ENCODE results near the gene NCMAP. TPM values are rescaled to one million over a fixed set of nuclear protein-coding genes. Genes with fewer than 3 reads are reported as not detected.

NCMAP gene
- polyA plus RNA-seq, 3 donors: 0.47 to 0.79 (median 0.59) TPM

DNA sequence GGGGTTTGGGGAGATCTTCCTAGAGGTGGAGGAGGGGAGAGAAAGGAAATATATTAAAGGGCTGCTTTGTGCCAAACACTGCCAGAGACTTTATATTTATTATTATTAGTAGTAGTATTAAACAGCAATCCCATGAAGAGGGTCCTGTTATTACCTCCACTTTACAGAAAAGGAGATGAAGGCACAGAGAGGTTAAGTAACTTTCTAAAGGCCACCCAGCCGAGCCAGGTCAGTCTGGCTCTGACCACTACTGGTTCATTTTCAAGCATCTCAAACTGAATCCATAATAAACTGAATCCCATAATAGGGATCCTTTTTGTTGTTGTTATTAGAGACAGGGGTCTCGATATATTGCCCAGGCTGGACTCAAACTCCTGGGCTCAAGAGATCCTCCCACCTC lies 12.6 kb downstream of the NCMAP start:
- no peak for DNase-seq

DNA sequence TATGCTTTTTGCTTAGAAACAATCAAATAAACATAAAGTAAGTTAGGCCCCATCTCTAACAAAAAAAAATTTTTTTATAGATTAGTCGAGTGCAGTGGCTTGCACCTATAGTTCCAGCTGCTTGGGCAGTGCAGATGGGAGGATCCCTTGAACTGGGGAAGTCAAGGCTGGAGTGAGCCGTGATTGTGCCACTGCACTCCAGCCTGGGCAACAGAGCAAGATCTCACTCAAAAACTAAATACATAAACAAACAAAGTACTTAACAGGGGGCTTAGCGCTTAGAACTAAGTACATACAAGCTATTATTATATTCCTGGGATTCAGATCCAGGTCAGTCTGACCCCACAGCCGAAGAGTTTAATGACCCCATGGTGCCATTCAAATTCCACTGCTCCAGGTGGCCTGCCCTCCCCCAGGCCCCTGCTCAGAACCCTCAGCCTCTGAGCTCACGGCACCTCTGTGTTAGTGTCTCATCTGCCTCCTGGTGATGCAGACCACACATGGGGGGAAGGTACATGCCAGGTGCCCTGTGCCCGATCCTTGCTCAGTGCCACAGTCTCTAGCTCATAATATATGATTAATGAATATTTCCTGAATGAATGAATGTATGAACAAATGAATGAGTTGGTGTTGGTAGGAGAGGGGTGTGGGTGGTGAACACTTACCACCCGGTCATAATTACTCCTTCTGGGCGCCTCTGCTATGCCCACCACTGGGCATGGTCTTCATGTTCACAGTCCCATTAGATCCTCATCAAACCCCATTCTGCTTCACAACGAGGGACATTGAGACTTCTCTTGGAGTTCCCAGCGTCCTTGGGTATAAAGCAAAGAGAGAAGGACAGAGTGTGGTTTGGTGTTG lies 14.6 kb downstream of the NCMAP start:
- DNase-seq: no peak

DNA sequence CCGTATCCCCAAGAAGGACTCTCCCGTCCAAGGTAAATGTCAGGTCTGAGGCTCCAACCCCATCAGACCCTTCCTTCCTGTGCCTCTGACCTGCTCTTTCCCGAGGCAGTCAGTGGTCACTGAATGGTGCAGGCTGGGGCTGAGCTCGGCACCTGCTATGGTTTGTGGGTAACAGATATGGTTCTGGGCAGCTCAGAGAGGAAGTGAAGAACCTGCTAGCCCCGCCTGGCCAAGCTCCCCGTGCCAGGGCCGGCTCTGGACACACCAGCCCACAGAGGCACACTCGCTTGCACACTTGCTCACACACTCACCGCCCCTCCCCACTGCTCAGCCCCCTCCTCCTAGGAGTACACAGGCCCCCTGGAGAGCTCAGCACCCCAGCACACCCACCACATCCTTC lies 16.4 kb downstream of the NCMAP start:
- no peak for DNase-seq

DNA sequence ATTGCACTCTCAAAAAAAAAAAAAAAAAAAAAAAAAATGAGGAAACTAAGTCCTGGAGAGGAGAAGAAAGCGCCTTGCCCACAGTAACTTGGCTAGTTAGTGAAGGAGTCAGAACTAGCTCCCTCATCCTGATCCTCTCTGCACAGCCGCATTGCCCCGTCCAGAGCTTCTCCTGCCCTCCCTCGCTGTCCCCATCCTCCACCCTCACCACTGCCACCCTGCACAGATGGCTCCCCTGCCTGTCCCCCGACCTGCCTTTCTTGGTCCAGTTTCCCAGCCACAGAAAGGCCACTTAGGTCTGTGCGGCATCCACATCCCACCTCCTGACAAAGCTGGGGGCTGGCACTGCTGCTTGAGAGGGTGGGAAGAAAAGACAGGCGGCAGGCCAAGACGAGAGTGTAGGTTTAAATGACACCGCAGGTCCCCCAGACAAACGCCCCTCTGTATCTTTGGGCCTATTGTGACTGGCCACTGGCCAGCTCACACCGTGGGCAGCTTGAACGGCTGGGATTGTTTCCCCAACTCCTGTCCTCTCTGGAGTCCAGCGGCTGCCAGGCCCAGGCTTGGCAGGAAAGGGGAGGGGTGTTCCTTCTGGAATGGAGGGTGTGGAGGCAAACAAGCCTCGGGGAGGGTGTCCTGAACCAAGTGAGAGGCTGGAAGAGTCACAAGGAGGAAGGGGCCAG lies 20.2 kb downstream of the NCMAP start:
- DNase-seq: no peak

DNA sequence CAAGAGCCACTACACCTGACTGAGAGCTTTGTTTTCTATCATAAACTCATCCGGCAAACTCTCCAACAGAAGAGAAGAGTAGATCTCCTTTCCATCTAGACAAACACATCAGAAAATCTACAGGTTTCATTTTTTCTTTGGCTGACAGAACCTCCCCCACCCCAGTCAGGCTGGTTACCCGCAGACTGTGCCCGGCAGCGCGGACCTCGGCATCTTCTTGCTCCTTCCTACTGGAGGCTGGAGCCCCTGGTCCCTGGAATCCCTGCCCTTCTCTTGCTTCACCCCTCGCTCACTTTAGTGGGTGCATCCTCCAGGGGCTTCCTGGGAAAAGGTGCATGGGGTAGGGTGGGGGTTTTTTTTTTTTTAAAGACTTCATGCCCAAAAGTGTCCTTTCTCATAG lies 23.0 kb downstream of the NCMAP start:
- DNase-seq: no peak

DNA sequence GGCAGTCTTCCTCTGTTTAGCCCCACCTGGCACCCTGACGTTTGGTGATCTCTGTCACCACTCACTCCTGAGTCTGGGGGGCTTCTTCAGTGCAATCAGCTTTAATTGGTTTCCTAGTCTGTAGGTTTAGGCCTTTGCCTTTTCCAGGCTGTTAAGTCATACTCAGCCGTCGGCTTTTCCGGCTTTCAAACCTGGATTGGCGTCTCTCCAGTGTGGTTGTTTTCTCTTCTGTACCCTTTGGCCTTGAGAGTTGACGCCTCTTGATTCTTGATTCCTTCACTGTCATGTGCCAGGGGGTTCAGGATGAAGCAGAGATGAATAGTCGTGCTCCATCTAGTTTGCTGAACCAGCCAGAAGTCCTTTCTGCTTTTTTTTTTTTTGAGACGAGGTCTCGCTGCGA lies 24.9 kb downstream of the NCMAP start:
- DNase-seq: no peak

DNA sequence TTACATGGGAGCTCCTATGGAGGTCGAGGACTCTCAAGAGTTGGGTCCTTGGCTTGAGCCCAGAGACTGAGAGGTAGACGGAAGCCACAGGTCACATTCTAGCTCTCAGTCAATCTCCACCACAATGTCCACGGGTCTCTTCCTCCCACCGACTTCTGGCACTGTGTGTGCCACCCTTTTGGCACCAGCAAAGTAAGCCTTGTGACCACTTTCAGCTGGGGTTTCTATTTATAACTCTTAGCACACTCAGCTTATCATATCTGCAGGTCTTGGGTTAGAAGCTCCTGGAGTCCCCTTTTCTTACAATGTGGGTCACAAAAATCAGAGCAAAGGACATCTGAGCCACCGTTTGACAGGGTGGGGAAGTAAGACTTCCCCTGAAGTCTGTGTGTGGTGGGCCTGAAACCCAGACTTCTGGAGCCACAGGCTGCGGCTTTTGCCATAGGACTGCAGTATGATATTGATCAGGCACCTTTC lies 28.3 kb downstream of the NCMAP start:
- no peak for DNase-seq

DNA sequence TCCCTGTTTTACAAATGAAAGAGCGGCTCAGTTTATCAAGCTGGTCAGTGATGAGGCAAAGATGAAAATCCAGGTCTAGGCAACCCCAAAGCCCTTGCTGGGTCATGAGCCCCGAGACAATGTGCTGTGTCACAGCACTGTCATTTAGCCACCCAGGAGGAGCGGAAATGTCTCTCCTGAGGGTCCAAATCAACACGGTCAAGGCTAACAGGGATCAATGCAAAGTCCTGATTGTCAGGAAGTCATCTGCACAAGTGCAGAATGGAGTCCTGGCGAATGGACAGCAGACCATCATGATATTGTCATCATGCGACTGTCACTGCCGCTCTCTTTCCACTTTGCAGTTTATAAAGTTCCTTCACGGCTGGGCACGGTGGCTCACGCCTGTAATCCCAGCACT lies 30.2 kb downstream of the NCMAP start:
- no peak for DNase-seq

DNA sequence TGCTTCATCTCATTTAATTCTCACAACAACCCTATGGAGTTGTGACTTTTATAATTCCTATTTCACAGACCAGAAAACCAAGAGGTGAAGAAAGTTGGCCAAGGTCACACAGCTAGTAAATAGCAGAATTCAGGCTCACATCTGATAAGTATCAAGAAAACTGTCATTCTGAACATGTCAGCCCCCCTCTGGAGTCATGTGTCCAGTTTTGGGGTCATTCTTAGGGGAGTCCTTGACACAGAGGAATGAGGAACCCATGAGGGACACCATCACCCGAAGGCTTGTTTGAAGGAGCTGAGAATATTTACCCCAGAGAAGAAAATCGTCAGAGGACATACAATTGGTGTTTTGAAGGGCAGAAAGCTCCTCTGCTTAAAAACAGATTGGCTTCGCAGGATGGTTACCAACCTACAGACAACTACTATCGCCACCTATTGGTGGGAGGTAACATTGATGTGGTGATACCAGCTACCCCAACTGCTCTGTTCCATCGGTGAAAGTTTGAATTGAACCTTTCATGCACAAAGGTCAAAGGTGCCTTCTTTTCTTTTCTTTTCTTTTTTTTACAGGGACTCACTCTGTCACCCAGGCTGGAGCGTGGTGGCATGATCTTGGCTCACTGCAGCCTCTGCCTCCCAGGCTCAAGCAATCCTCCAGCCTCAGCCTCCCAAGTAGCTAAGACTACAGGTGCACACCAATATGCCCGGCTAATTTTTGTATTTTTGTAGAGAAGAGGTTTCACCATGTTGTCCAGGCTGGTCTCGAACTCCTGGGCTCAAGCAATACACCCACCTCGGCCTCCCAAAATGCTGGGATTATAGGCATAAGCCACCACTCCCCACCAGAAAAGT lies 31.3 kb downstream of the NCMAP start:
- peak; percentile 44 for DNase-seq

DNA sequence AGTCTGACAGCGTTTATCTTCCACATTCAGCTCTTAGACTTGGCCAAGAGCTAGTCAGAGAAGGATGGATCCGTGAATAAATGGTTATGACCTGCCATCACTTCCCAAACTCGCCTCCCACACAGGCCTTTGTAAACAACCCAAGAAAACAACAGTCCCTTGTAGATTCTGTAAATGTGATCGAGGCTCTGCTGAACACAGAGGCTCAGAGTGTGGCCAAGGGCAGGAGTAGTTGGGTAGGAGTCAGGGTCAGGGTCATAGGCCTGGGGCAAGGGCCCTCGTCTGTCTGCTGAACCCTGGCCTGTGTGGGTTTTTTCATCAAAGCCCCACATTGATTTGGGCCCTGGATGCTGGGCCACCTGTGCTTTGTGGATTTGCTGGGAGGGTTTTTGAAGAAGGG lies 32.7 kb downstream of the NCMAP start:
- no peak for DNase-seq

DNA sequence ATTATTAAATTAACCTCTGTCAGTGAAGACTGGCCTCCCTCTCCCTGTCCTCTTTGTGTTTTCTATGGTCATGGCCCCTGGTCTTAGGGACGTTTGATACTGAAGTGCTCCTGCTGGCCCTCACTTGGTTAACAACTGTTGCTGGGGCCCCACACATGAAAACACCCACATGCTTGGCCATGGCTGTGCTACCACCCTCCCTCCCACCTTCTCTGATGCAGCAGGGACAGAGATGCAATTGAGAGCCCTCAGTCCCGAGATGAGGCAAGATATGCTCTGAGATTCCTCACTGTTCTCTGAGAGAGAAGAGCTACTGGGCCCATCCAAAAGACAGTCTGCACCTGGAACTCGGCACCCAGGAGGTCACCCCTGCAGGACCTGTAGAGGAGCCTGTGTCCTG lies 33.3 kb downstream of the NCMAP start:
- DNase-seq: no peak

DNA sequence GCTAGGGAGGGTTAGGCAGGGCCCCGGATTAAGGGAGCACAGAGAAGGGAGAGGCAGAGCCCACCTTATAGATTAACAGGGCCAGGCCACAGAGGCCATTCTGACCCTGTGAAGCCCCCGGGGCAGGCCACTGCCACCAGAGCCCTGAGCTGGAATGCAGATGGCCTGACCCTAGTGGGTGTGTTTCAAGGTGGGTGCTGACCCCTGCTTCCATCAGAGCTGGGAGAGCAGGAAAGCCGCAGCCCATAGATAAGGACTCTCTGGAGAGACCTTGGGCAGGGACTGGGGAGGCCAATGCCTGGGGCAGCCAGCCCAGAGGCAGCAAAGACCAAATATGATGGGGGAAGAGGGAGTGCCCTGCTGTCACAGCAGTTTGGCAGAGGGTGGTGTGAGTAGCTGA lies 35.9 kb downstream of the NCMAP start:
- DNase-seq: no peak

DNA sequence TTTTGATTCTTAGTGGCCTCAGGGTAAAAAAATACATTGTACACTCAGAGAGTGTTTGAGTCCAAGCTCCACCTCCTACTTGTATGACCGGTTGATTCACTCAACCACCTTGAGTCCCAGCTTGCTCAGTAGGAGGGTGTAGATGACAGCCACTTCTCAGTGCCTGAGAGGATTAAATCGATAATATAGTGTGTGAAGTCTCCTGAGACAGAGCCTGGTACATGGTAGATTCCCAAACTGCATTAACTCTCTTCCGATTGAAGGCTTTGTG lies 38.4 kb downstream of the NCMAP start:
- DNase-seq: no peak

DNA sequence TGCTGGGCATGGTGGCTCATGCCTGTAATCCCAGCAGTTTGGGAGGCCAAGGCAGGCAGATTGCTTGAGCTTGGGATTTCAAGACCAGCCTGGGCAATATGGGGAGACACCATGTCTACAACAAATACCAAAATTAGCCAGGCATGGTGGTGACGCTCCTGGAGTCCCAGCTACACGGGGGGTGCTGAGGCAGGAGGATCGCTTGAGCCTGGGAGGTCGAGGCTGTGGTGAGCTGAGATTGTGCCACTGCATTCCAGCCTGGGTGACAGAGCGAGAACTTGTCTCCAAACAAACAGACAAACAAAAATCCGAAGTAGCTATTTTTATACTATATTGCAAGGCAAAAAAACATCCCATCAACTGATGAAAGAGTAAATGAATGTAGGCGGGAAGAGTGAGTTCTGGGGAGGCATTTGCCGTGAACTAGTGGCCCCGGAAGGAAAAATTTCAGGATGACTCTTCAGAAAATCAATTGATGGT lies 40.6 kb downstream of the NCMAP start:
- DNase-seq: no peak

DNA sequence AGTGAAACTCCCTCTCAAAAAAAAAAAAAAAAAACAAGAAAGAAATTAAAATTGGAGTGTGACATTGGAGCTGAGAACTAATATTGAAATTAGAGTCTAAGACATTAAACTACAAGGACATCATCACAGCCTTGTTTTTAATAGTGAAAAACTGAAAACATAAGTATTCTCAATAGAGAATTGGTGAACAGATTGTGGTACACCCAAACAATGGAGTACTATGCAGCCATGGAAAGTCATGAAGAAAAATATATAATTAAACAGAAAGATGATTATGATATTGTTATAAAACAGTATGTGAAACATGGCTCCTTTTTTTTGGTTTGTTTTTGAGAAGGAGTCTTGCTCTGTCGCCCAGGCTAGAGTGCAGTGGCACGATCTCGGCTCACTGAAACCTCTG lies 43.4 kb downstream of the NCMAP start:
- no peak for DNase-seq

DNA sequence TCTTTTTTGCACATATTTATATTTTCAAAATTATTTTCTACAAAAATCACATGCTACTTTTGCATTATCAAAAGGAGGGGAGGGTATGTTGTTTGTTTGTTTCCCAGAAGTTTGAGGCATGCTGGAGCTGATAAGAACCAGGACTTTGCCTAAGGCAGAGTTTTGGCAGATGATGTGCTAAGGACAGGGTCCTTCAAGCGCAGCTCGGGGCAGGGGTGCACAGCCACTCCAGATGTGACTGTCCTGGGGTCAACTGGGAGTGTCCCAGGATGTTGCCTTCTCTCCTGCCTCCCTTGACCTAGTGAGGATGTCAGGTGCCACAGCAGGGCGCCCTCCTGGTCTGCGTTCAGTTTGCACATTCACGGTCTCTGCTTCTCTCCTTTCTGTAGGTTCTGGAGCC lies 44.7 kb downstream of the NCMAP start:
- DNase-seq: no peak

DNA sequence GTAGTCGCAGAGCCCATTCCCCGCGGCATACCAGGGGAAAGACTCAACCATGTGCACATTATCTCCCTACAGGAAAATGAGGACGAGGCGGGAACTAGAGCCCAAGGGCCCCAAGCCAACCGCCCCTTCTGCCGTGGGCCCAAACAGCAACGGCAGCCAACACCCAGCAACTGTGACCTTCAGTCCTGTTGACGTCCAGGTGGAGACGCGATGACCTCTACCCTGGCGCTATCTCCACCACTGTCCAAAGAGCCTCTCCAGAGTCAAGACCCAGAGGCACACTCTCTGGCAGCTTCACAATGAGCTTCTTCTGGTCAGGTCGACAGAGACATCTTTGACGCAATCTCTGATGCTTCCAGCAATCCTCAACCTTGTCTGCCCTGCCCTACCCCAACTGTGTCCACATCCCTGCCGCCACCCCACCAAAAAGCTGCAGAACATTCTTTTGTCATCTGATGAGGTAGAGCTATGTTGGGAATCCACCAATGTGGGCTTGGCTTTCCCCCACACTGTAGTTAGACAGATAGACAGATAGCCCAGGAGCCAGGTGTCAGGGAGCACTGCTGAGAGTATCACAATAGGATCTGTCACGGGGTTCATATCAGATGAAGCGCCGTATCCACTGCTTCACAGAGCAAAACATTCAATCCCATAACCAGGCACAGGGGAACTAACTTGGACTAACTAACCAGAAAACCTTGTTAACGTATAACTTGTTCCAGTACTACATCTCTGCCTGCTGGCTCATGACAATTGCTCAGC lies 49.8 kb downstream of the NCMAP start:
- DNase-seq: no peak

DNA sequence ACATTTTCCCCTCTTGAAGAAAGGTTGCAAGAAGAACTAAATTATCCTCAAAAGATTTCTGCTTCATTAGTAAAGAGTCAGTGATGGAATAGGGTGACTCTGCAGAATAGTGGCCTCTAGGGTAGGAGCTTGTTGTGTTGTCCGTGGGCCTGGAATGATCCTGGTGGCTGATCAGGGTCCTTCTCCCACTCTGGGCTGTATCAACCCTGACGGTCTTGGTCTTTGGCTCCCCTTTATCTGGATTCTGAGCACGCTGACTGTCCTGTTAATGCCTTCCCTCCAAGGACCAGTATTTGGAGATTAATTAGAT lies 50.4 kb downstream of the NCMAP start:
- DNase-seq: no peak

DNA sequence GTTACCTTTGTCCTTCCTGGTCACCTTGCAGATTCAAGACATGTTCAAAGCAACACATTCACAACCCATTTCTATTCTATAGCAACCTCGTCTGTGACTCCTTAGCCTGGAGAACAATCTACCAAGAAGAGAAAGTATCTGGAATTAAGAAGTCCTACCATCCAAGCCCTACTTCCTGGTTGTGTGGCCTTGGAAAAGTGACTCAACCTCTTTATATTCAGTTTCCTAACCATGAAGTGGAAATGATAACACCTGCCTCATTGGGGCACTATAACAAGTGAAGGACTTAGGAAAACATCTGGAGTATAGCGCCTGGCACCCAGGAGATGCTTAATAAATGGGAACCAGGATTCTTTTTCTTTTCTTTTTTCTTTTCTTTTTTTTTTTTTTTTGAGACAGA lies 50.7 kb downstream of the NCMAP start:
- no peak for DNase-seq

DNA sequence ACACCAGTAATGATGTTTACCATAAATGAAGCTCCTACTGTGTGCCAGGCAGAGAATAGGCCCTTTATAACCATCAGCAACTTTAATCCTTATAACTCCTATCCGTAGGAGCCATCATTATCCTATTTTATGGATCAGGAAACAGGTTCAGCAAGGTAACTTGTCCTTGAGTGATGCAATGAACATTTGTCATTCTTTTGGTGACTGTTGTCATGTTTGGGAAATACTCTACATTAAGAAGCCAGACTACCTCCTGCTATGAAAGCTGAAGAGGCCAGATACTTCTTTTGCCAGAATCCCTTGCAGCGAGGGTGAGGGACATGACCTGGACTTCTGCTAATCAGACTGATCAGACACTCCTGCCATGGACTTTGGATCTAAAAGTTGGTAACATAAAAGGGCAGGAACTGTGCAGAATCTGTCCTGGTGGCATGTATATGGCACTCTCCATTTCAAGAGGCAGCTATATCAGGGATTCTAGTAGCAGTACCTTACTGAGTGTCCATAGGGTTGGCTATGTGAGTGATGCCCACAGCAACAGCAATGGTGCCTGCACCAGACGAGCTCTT lies 54.1 kb downstream of the NCMAP start:
- DNase-seq: no peak

DNA sequence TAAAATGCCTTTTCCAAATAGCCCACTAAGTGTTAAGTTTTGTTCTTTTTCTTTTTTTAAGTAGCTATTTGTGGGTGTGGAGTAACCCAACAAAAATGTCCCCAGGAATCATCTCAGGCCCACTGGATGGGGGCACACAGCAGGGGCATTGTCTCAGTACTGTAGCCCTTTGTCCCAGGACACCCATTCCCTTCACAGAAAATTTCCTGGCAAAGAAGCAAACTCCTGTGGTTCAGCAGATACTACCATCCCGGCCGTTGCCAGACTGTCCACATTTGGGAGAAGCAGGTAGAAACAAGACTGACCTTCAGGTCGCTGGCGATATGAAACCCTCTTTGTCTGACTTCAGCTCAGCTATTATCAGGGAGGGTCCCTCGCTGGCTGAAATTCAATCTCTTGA lies 63.5 kb downstream of the NCMAP start:
- no peak for DNase-seq

DNA sequence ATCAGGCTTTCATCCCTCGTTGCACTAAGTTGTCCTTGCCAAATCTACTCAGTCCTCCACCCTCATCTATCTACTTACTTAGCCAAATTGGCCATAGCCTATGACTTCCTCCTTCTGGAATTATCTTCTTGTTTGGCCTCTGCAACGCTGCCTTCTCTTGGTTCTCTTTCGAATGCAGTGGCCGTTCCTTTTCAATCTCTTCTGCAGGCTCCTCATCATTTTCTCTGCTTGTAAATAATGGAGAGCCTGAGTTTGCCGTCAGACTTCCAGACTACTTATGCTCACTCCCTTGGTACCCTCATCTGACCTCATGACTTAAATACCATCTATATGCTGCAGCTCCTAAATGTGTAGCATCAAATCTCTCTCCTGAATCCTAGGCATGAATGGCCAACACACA lies 64.8 kb downstream of the NCMAP start:
- DNase-seq: no peak
